DOHH2 (cell line): Measurements from ENCODE around the gene GLRX2.
A peak's percentile ranks its signal among the peaks of the same experiment; 100 is the strongest.

Experiments
- H3F3A ChIP-seq: fragments of 200-600 bp; sonication (generic), shearing (Covaris generic); 2 replicates; pipeline ENCODE4 v1.6.0; 2016; ENCODE audit warnings: antibody characterized with exemption, mild to moderate bottlenecking; ENCODE audit not compliant: control insufficient read depth, insufficient read depth
- H3K27ac ChIP-seq: fragments of 200-600 bp; sonication (generic); 2 replicates; pipeline ENCODE4 v1.5.1; 2014; ENCODE audit warnings: low read depth, mild to moderate bottlenecking, low read length, moderate library complexity
- H3K27me3 ChIP-seq: fragments of 200-600 bp; sonication (generic); 2 replicates; pipeline ENCODE4 v1.6.1; 2014; ENCODE audit warnings: mild to moderate bottlenecking, low read length, mixed read lengths; ENCODE audit not compliant: control insufficient read depth
- H3K36me3 ChIP-seq: fragments of 200-600 bp; sonication (generic); 2 replicates; pipeline ENCODE4 v1.6.1; 2014; ENCODE audit warnings: mild to moderate bottlenecking, low read length, moderate library complexity, mixed read lengths; ENCODE audit not compliant: control insufficient read depth
- H3K4me1 ChIP-seq: fragments of 200-600 bp; sonication (generic); 2 replicates; pipeline ENCODE4 v1.6.1; 2014; ENCODE audit warnings: mild to moderate bottlenecking, low read length, mixed read lengths; ENCODE audit not compliant: control insufficient read depth
- H3K4me2 ChIP-seq: fragments of 200-600 bp; sonication (generic); 2 replicates; pipeline ENCODE4 v1.6.0; 2014; ENCODE audit warnings: mild to moderate bottlenecking, low read length, moderate library complexity
- H3K4me3 ChIP-seq: fragments of 200-600 bp; sonication (generic); 2 replicates; pipeline ENCODE4 v1.5.1; 2014; ENCODE audit warnings: mild to moderate bottlenecking, low read length, mixed read lengths
- H3K79me2 ChIP-seq: fragments of 200-600 bp; sonication (generic); 2 replicates; pipeline ENCODE4 v1.6.1; 2014; ENCODE audit warnings: mild to moderate bottlenecking, low read length, mixed read lengths; ENCODE audit not compliant: control insufficient read depth
- H3K9me2 ChIP-seq: fragments of 200-600 bp; sonication (generic); replicated peaks from 2 replicates; pipeline ENCODE4 v1.6.1; 2014; ENCODE audit warnings: mild to moderate bottlenecking, low read length, mixed read lengths; ENCODE audit not compliant: control insufficient read depth
- H3K9me3 ChIP-seq: fragments of 200-600 bp; sonication (generic); 2 replicates; pipeline ENCODE4 v1.6.1; 2014; ENCODE audit warnings: antibody characterized with exemption, low read length, mixed read lengths; ENCODE audit not compliant: control insufficient read depth, insufficient read depth
- H4K20me1 ChIP-seq: fragments of 200-600 bp; sonication (generic); 2 replicates; pipeline ENCODE4 v1.6.0; 2014; ENCODE audit warnings: low read depth, mild to moderate bottlenecking, antibody characterized with exemption, low read length, moderate library complexity; ENCODE audit not compliant: control insufficient read depth, insufficient read depth
- EZH2phosphoT487 ChIP-seq: fragments of 200-600 bp; sonication (generic); IDR thresholded peaks from 2 replicates; pipeline ENCODE4 v1.6.1; 2017; ENCODE audit warnings: borderline replicate concordance, mild to moderate bottlenecking, antibody characterized with exemption, low read length, moderate library complexity, mixed read lengths
- TF ChIP-seq, protein P1 (sequence below): fragments of 200-600 bp; sonication (generic); IDR thresholded peaks from one replicate; pipeline ENCODE4 v1.5.1; 2014; ENCODE audit warnings: antibody characterized with exemption, mild to moderate bottlenecking, low read depth, low read length; ENCODE audit not compliant: poor library complexity, severe bottlenecking

Gene GLRX2

DNA sequence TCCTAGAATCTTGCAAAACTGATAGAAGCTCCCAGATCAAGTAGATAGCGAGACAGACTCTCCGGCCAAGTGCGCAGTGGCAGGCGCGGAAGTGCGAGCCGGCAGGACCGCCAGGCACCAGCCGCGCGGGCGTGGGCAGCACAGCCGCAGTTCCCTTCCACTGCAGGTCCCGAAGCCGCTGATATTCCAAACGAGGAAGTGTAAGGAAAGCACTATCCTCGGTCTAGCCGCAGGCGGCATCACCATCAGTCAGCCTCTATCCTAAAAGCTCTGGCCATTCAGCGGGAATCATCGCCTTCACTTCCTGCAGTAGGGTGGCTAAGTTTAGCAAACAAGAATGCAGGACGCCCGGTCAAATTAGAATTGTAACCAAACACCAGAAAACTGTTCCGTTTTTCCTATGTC, 710 bp downstream of the GLRX2 start:
- H3F3A ChIP-seq: peaks cover 8% of the 10 kb centered on the region; the same call in 1 of the 2 replicates
- peak overlapping the region; percentile 23 for H3K27ac ChIP-seq
- no peak for TF ChIP-seq EZH2phosphoT487
- TF ChIP-seq, protein P1, sequence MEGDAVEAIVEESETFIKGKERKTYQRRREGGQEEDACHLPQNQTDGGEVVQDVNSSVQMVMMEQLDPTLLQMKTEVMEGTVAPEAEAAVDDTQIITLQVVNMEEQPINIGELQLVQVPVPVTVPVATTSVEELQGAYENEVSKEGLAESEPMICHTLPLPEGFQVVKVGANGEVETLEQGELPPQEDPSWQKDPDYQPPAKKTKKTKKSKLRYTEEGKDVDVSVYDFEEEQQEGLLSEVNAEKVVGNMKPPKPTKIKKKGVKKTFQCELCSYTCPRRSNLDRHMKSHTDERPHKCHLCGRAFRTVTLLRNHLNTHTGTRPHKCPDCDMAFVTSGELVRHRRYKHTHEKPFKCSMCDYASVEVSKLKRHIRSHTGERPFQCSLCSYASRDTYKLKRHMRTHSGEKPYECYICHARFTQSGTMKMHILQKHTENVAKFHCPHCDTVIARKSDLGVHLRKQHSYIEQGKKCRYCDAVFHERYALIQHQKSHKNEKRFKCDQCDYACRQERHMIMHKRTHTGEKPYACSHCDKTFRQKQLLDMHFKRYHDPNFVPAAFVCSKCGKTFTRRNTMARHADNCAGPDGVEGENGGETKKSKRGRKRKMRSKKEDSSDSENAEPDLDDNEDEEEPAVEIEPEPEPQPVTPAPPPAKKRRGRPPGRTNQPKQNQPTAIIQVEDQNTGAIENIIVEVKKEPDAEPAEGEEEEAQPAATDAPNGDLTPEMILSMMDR: no peak
- H3K36me3 ChIP-seq: peaks cover 15% of the 10 kb centered on the region
- peak overlapping the region; percentile 80 for H3K4me3 ChIP-seq
- H4K20me1 ChIP-seq: no peaks in the 10 kb centered on the region
- H3K4me2 ChIP-seq: peak overlapping the region; percentile 77
- peaks cover 16% of the 10 kb centered on the region for H3K4me1 ChIP-seq
- H3K9me3 ChIP-seq: no peaks in the 10 kb centered on the region
- peaks cover 32% of the 10 kb centered on the region for H3K79me2 ChIP-seq
- no peaks in the 10 kb centered on the region for H3K27me3 ChIP-seq
- H3K9me2 ChIP-seq: no peaks in the 10 kb centered on the region

DNA sequence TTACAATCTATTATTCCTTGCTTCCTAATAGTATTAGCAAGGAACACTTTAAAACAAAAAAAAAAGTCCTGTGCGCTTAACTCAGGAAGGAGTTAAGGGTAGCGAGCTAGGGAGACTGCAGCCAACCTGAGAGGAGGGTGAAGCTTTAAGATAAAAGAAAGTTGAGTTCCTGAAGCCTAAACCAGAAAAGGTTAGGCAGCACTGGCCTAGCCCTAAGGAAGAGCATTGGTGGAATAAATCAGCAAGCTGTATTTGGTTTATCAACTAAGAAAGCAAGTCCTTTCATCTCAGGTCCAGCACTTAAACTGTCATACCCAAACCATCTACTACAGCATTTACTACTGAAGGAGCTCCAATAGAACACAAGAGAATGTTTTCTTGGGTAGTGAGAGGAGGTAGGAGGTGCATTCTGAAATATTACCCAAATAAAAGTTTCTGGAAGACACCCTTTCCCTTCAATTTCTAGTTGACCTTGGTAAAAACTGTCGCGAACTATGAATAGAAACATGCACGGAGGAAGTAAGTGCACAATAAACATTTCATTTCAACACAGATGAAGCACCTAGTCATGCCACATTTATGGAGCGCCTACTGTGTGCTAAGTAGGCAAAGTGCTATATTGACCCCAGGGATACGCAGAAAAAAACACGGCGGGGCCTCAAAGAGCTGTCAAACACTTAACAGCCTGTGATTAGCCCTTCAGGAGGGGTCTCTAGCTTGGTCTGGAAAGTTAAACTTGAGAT, 1.3 kb downstream of the GLRX2 start:
- no peaks in the 10 kb centered on the region for H4K20me1 ChIP-seq
- peaks cover 32% of the 10 kb centered on the region for H3K79me2 ChIP-seq
- peak overlapping the region; percentile 77 for H3K4me2 ChIP-seq
- peaks cover 20% of the 10 kb centered on the region for H3K36me3 ChIP-seq
- H3K9me2 ChIP-seq: no peaks in the 10 kb centered on the region
- H3K4me3 ChIP-seq: peak overlapping the region; percentile 80
- H3K27ac ChIP-seq: no peak overlapping the region
- H3K4me1 ChIP-seq: peaks cover 16% of the 10 kb centered on the region
- TF ChIP-seq EZH2phosphoT487: no peak
- TF ChIP-seq, protein P1: no peak
- H3F3A ChIP-seq: peaks cover 8% of the 10 kb centered on the region; the same call in 1 of the 2 replicates
- H3K27me3 ChIP-seq: no peaks in the 10 kb centered on the region
- no peaks in the 10 kb centered on the region for H3K9me3 ChIP-seq

DNA sequence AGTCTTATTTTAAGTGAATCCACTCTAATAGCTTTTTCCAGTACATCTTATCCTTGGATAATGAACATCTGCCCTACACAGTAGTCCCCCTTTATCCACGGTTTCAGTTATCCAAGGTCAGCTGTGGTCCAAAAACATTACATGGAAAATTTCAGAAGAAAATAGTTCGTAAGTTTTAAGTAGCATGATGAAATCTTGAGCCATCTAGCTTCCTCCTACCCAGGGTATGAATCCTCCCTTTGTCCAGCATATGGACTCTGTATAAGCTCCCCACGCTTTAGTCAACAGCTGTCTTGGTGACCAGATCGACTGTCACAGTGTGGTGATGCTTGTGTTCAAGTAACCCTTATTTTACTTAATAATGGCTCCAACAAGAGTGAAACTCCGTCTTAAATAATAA, 2.6 kb downstream of the GLRX2 start:
- H3K27ac ChIP-seq: no peak overlapping the region
- H3K36me3 ChIP-seq: peaks cover 25% of the 10 kb centered on the region
- H3K4me1 ChIP-seq: peaks cover 16% of the 10 kb centered on the region
- TF ChIP-seq, protein P1: no peak
- no peak for TF ChIP-seq EZH2phosphoT487
- peaks cover 32% of the 10 kb centered on the region for H3K79me2 ChIP-seq
- H3K27me3 ChIP-seq: no peaks in the 10 kb centered on the region
- H3K9me2 ChIP-seq: no peaks in the 10 kb centered on the region
- no peak overlapping the region for H3K4me3 ChIP-seq
- H4K20me1 ChIP-seq: no peaks in the 10 kb centered on the region
- H3K9me3 ChIP-seq: no peaks in the 10 kb centered on the region
- peaks cover 11% of the 10 kb centered on the region; the same call in 1 of the 2 replicates for H3F3A ChIP-seq
- H3K4me2 ChIP-seq: no peak overlapping the region
